ENCODE data around the gene FHIT. TPM values are rescaled to one million over a fixed set of nuclear protein-coding genes. Genes with fewer than 3 reads are reported as not detected.

FHIT gene
- total and polyA plus RNA-seq, 10 of the 15 experiments (the other 5 are each of a cell fraction or from before 2014, with no cell fraction given), result 4.2 to 14.9 (median 9.4) TPM

DNA sequence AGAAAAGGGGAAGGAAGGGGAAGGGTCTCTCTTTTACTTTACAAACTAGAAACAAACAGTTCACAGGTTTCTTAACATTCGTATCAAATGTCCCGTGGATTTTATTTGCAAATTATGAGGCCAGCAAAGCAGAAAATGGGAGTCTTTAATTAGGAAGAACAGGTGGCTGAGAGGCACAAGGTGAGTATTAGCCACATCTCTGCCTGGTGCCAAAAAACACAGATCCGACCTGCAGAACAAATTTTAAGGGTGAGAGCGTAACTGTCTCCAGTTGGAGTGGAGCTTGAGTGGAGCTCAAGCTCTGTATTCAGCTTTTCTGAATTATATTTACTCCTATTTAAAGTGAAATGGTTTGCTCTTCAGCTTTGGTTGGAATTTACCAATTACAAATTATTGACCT, 1004.9 kb downstream of the FHIT start:
- intact Hi-C loops (cut with micrococcal nuclease; ENCODE audit: unreplicated experiment), result no loop called here
- in situ Hi-C loops (cut with MboI), result no loop called here
- ChIA-PET CTCF (no interaction called here), POLR2A (no interaction called here), SMC1A (ENCODE audit: uncharacterized antibody, unreplicated experiment) (interaction anchor here (2.2 kb wide), 1 partner anchor 10 kb away, joined by 9 read pairs; no protein-coding TSS in a partner anchor), RAD21 (ENCODE audit: unreplicated experiment) (no interaction called here)
- Histone ChIP-seq H3K4me1 (ENCODE audit: control insufficient read depth, insufficient read depth, low read length) (no peaks in the 10 kb centered on the region), H3K9ac (ENCODE audit: control insufficient read depth, insufficient read depth, low read length) (no peak overlapping the region), H3K4me2 (ENCODE audit: control insufficient read depth, insufficient read depth) (no peak overlapping the region), H3K36me3 (ENCODE audit: control insufficient read depth in 2 of 2, insufficient read depth in 2 of 2, low read length in 1 of 2) (no peaks in the 10 kb centered on the region), H3K4me3 (no peak overlapping the region), H3K9me3 (replicated peaks; ENCODE audit: control insufficient read depth, insufficient read depth, low read length) (no peaks in the 10 kb centered on the region), H3K27ac (ENCODE audit: control insufficient read depth, insufficient read depth) (no peak overlapping the region), H3K79me2 (ENCODE audit: control insufficient read depth, insufficient read depth, low read length) (no peaks in the 10 kb centered on the region), H3K27me3 (replicated peaks in 1 of 2; ENCODE audit: control insufficient read depth in 2 of 2, insufficient read depth in 2 of 2, low read length in 1 of 2) (no peaks in the 10 kb centered on the region), H2AFZ (ENCODE audit: control insufficient read depth, low read depth, low read length) (no peak overlapping the region), H4K20me1 (ENCODE audit: control insufficient read depth, insufficient read depth) (no peaks in the 10 kb centered on the region)
- TF ChIP-seq IRF4 (IDR thresholded peaks at IDR 0.05; ENCODE audit: low read depth, low read length) (no peak), PML (IDR thresholded peaks at IDR 0.05; ENCODE audit: low read length) (no peak), GABPA (IDR thresholded peaks at IDR 0.05; ENCODE audit: low read depth) (no peak)
- TF ChIP-seq, protein P1, sequence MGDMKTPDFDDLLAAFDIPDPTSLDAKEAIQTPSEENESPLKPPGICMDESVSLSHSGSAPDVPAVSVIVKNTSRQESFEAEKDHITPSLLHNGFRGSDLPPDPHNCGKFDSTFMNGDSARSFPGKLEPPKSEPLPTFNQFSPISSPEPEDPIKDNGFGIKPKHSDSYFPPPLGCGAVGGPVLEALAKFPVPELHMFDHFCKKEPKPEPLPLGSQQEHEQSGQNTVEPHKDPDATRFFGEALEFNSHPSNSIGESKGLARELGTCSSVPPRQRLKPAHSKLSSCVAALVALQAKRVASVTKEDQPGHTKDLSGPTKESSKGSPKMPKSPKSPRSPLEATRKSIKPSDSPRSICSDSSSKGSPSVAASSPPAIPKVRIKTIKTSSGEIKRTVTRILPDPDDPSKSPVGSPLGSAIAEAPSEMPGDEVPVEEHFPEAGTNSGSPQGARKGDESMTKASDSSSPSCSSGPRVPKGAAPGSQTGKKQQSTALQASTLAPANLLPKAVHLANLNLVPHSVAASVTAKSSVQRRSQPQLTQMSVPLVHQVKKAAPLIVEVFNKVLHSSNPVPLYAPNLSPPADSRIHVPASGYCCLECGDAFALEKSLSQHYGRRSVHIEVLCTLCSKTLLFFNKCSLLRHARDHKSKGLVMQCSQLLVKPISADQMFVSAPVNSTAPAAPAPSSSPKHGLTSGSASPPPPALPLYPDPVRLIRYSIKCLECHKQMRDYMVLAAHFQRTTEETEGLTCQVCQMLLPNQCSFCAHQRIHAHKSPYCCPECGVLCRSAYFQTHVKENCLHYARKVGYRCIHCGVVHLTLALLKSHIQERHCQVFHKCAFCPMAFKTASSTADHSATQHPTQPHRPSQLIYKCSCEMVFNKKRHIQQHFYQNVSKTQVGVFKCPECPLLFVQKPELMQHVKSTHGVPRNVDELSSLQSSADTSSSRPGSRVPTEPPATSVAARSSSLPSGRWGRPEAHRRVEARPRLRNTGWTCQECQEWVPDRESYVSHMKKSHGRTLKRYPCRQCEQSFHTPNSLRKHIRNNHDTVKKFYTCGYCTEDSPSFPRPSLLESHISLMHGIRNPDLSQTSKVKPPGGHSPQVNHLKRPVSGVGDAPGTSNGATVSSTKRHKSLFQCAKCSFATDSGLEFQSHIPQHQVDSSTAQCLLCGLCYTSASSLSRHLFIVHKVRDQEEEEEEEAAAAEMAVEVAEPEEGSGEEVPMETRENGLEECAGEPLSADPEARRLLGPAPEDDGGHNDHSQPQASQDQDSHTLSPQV (IDR thresholded peaks at IDR 0.05), result no peak
- TF ChIP-seq, protein P2, sequence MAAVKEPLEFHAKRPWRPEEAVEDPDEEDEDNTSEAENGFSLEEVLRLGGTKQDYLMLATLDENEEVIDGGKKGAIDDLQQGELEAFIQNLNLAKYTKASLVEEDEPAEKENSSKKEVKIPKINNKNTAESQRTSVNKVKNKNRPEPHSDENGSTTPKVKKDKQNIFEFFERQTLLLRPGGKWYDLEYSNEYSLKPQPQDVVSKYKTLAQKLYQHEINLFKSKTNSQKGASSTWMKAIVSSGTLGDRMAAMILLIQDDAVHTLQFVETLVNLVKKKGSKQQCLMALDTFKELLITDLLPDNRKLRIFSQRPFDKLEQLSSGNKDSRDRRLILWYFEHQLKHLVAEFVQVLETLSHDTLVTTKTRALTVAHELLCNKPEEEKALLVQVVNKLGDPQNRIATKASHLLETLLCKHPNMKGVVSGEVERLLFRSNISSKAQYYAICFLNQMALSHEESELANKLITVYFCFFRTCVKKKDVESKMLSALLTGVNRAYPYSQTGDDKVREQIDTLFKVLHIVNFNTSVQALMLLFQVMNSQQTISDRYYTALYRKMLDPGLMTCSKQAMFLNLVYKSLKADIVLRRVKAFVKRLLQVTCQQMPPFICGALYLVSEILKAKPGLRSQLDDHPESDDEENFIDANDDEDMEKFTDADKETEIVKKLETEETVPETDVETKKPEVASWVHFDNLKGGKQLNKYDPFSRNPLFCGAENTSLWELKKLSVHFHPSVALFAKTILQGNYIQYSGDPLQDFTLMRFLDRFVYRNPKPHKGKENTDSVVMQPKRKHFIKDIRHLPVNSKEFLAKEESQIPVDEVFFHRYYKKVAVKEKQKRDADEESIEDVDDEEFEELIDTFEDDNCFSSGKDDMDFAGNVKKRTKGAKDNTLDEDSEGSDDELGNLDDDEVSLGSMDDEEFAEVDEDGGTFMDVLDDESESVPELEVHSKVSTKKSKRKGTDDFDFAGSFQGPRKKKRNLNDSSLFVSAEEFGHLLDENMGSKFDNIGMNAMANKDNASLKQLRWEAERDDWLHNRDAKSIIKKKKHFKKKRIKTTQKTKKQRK (IDR thresholded peaks at IDR 0.05; ENCODE audit: low read depth, low read length), result no peak
- TF ChIP-seq, protein P3, sequence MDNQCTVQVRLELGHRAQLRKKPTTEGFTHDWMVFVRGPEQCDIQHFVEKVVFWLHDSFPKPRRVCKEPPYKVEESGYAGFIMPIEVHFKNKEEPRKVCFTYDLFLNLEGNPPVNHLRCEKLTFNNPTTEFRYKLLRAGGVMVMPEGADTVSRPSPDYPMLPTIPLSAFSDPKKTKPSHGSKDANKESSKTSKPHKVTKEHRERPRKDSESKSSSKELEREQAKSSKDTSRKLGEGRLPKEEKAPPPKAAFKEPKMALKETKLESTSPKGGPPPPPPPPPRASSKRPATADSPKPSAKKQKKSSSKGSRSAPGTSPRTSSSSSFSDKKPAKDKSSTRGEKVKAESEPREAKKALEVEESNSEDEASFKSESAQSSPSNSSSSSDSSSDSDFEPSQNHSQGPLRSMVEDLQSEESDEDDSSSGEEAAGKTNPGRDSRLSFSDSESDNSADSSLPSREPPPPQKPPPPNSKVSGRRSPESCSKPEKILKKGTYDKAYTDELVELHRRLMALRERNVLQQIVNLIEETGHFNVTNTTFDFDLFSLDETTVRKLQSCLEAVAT (IDR thresholded peaks at IDR 0.05), result no peak
- no TSS peak for BruUV-seq (replicated peaks)
- ATAC-seq (no peak), FAIRE-seq (no peak), DNase-seq (ENCODE audit: low read depth, low spot score) (no peak)
- 39% methylated on average over 4 of the region's 4 CpGs for WGBS (ENCODE audit: insufficient coverage, insufficient replicate concordance, low lambda C conversion rate, missing lambda C conversion rate)
